ENCODE results near the gene TMEM209.

Gene TMEM209

GRCh38 chr7:130213828-130214227 is 8.6 kb upstream of the TMEM209 start:
- Histone ChIP-seq H2BK5ac (ENCODE audit: low read length) (no peak overlapping the region), H3K4me2 (ENCODE audit: insufficient read depth, low read length, poor library complexity, severe bottlenecking) (no peak overlapping the region), H3K4me1 (ENCODE audit: control insufficient read depth in 2 of 2, insufficient read depth in 1 of 2, low read depth in 1 of 2, low read length in 2 of 2) (no peaks in the 10 kb centered on the region), H3K9me3 (replicated peaks in 1 of 2; ENCODE audit: control insufficient read depth in 2 of 2, insufficient read depth in 1 of 2, low read depth in 1 of 2, low read length in 2 of 2) (no peaks in the 10 kb centered on the region), H3K14ac (ENCODE audit: low read length) (no peak overlapping the region), H3K27me3 (ENCODE audit: control insufficient read depth in 3 of 3, insufficient read depth in 3 of 3, low read depth in 1 of 3, low read length in 3 of 3) (no peaks in the 10 kb centered on the region), H3K4ac (ENCODE audit: low read length) (no peak overlapping the region), H2AFZ (ENCODE audit: low read length) (no peak overlapping the region), H3K79me1 (ENCODE audit: low read depth, low read length) (no peaks in the 10 kb centered on the region), H2BK12ac (ENCODE audit: low read length) (no peak overlapping the region), H3K4me3 (ENCODE audit: low read length in 2 of 2) (no peak overlapping the region), H4K8ac (ENCODE audit: low read depth, low read length) (no peak overlapping the region), H2AK5ac (ENCODE audit: low read depth, low read length) (no peak overlapping the region), H4K91ac (ENCODE audit: low read depth, low read length, poor library complexity) (no peak overlapping the region), H3K18ac (ENCODE audit: low read length) (no peak overlapping the region), H3K23ac (ENCODE audit: low read depth, low read length, poor library complexity) (no peak overlapping the region), H3K9ac (ENCODE audit: low read depth, low read length, poor library complexity) (no peak overlapping the region), H2BK120ac (ENCODE audit: low read depth, low read length) (no peak overlapping the region), H2BK15ac (ENCODE audit: low read length) (no peak overlapping the region), H3K36me3 (replicated peaks in 1 of 2; ENCODE audit: control insufficient read depth in 2 of 2, insufficient read depth in 2 of 2, low read length in 2 of 2) (no peaks in the 10 kb centered on the region), H3K27ac (replicated peaks; ENCODE audit: low read length) (no peak overlapping the region)
- no CpG with 5 or more reads among the region's 1 CpG for WGBS, 2 donors (ENCODE audit: extremely low coverage in 2 of 2, insufficient read length in 2 of 2, insufficient replicate concordance in 1 of 2)
- DNase-seq (ENCODE audit: low spot score): no peak

- Histone ChIP-seq H2BK12ac (ENCODE audit: low read length) (no peak overlapping the region), H3K36me3 (replicated peaks in 1 of 2; ENCODE audit: control insufficient read depth in 2 of 2, insufficient read depth in 2 of 2, low read length in 2 of 2) (no peaks in the 10 kb centered on the region), H2AK5ac (ENCODE audit: low read depth, low read length) (no peak overlapping the region), H3K14ac (ENCODE audit: low read length) (no peak overlapping the region), H2BK120ac (ENCODE audit: low read depth, low read length) (no peak overlapping the region), H3K23ac (ENCODE audit: low read depth, low read length, poor library complexity) (no peak overlapping the region), H2AFZ (ENCODE audit: low read length) (peak overlapping the region; percentile 60), H3K4me2 (ENCODE audit: insufficient read depth, low read length, poor library complexity, severe bottlenecking) (no peak overlapping the region), H3K27me3 (ENCODE audit: control insufficient read depth in 3 of 3, insufficient read depth in 3 of 3, low read depth in 1 of 3, low read length in 3 of 3) (no peaks in the 10 kb centered on the region), H3K18ac (ENCODE audit: low read length) (no peak overlapping the region), H3K4ac (ENCODE audit: low read length) (no peak overlapping the region), H3K4me3 (ENCODE audit: low read length in 2 of 2) (no peak overlapping the region), H4K91ac (ENCODE audit: low read depth, low read length, poor library complexity) (no peak overlapping the region), H3K9ac (ENCODE audit: low read depth, low read length, poor library complexity) (no peak overlapping the region), H3K4me1 (ENCODE audit: control insufficient read depth in 2 of 2, insufficient read depth in 1 of 2, low read depth in 1 of 2, low read length in 2 of 2) (no peaks in the 10 kb centered on the region), H4K8ac (ENCODE audit: low read depth, low read length) (no peak overlapping the region), H3K9me3 (replicated peaks in 1 of 2; ENCODE audit: control insufficient read depth in 2 of 2, insufficient read depth in 1 of 2, low read depth in 1 of 2, low read length in 2 of 2) (no peaks in the 10 kb centered on the region), H3K27ac (replicated peaks; ENCODE audit: low read length) (no peak overlapping the region), H2BK5ac (ENCODE audit: low read length) (no peak overlapping the region), H3K79me1 (ENCODE audit: low read depth, low read length) (no peaks in the 10 kb centered on the region), H2BK15ac (ENCODE audit: low read length) (no peak overlapping the region)
- no CpG with 5 or more reads among the region's 5 CpGs for WGBS, 2 donors (ENCODE audit: extremely low coverage in 2 of 2, insufficient read length in 2 of 2, insufficient replicate concordance in 1 of 2)
- DNase-seq (ENCODE audit: low spot score): no peak
These were observed 5.2 kb upstream of the TMEM209 start for GRCh38 chr7:130210181-130210935.

GRCh38 chr7:130208516-130208915 is 3.3 kb upstream of the TMEM209 start:
- DNase-seq (ENCODE audit: low spot score): no peak
- Histone ChIP-seq H3K14ac (ENCODE audit: low read length) (no peak overlapping the region), H3K27ac (replicated peaks; ENCODE audit: low read length) (no peak overlapping the region), H2AK5ac (ENCODE audit: low read depth, low read length) (no peak overlapping the region), H2BK5ac (ENCODE audit: low read length) (no peak overlapping the region), H3K23ac (ENCODE audit: low read depth, low read length, poor library complexity) (no peak overlapping the region), H3K36me3 (replicated peaks in 1 of 2; ENCODE audit: control insufficient read depth in 2 of 2, insufficient read depth in 2 of 2, low read length in 2 of 2) (peaks cover 0 to 6% of the 10 kb centered on the region in 2 donors), H4K91ac (ENCODE audit: low read depth, low read length, poor library complexity) (no peak overlapping the region), H3K4ac (ENCODE audit: low read length) (no peak overlapping the region), H3K79me1 (ENCODE audit: low read depth, low read length) (no peaks in the 10 kb centered on the region), H4K8ac (ENCODE audit: low read depth, low read length) (no peak overlapping the region), H3K27me3 (ENCODE audit: control insufficient read depth in 3 of 3, insufficient read depth in 3 of 3, low read depth in 1 of 3, low read length in 3 of 3) (no peaks in the 10 kb centered on the region), H3K4me1 (ENCODE audit: control insufficient read depth in 2 of 2, insufficient read depth in 1 of 2, low read depth in 1 of 2, low read length in 2 of 2) (peaks cover 3% of the 10 kb centered on the region in 2 donors), H2BK12ac (ENCODE audit: low read length) (no peak overlapping the region), H3K4me2 (ENCODE audit: insufficient read depth, low read length, poor library complexity, severe bottlenecking) (no peak overlapping the region), H2BK15ac (ENCODE audit: low read length) (no peak overlapping the region), H3K9ac (ENCODE audit: low read depth, low read length, poor library complexity) (no peak overlapping the region), H3K18ac (ENCODE audit: low read length) (no peak overlapping the region), H3K4me3 (ENCODE audit: low read length in 2 of 2) (no peak overlapping the region), H2AFZ (ENCODE audit: low read length) (no peak overlapping the region), H3K9me3 (replicated peaks in 1 of 2; ENCODE audit: control insufficient read depth in 2 of 2, insufficient read depth in 1 of 2, low read depth in 1 of 2, low read length in 2 of 2) (no peaks in the 10 kb centered on the region), H2BK120ac (ENCODE audit: low read depth, low read length) (no peak overlapping the region)
- WGBS, 2 donors (ENCODE audit: extremely low coverage in 2 of 2, insufficient read length in 2 of 2, insufficient replicate concordance in 1 of 2): no CpG with 5 or more reads among the region's 2 CpGs

GRCh38 chr7:130207642-130208041 is 2.4 kb upstream of the TMEM209 start, which contains the start of gene SSMEM1:
SSMEM1 (plus strand) TSS chr7:130207860; CDS start chr7:130207911, 51 bp downstream.
- Histone ChIP-seq H2AFZ (ENCODE audit: low read length) (peak within 1 kb of the TSS; percentile 46), H3K18ac (ENCODE audit: low read length) (no peak within 1 kb of the TSS), H3K79me1 (ENCODE audit: low read depth, low read length) (no peaks in the 10 kb centered on the region), H3K4me2 (ENCODE audit: insufficient read depth, low read length, poor library complexity, severe bottlenecking) (no peak within 1 kb of the TSS), H2BK120ac (ENCODE audit: low read depth, low read length) (no peak within 1 kb of the TSS), H3K4me1 (ENCODE audit: control insufficient read depth in 2 of 2, insufficient read depth in 1 of 2, low read depth in 1 of 2, low read length in 2 of 2) (peaks cover 3% of the 10 kb centered on the region in 2 donors), H3K4me3 (ENCODE audit: low read length in 2 of 2) (no peak within 1 kb of the TSS), H4K91ac (ENCODE audit: low read depth, low read length, poor library complexity) (no peak within 1 kb of the TSS), H3K9ac (ENCODE audit: low read depth, low read length, poor library complexity) (no peak within 1 kb of the TSS), H3K4ac (ENCODE audit: low read length) (no peak within 1 kb of the TSS), H2BK5ac (ENCODE audit: low read length) (no peak within 1 kb of the TSS), H3K9me3 (replicated peaks in 1 of 2; ENCODE audit: control insufficient read depth in 2 of 2, insufficient read depth in 1 of 2, low read depth in 1 of 2, low read length in 2 of 2) (no peaks in the 10 kb centered on the region), H2BK15ac (ENCODE audit: low read length) (no peak within 1 kb of the TSS), H2AK5ac (ENCODE audit: low read depth, low read length) (no peak within 1 kb of the TSS), H4K8ac (ENCODE audit: low read depth, low read length) (no peak within 1 kb of the TSS), H3K27ac (replicated peaks; ENCODE audit: low read length) (no peak within 1 kb of the TSS), H3K27me3 (ENCODE audit: control insufficient read depth in 3 of 3, insufficient read depth in 3 of 3, low read depth in 1 of 3, low read length in 3 of 3) (no peaks in the 10 kb centered on the region), H3K36me3 (replicated peaks in 1 of 2; ENCODE audit: control insufficient read depth in 2 of 2, insufficient read depth in 2 of 2, low read length in 2 of 2) (peaks cover 2 to 15% of the 10 kb centered on the region in 2 donors), H2BK12ac (ENCODE audit: low read length) (no peak within 1 kb of the TSS), H3K23ac (ENCODE audit: low read depth, low read length, poor library complexity) (no peak within 1 kb of the TSS), H3K14ac (ENCODE audit: low read length) (no peak within 1 kb of the TSS)
- no peak for DNase-seq (ENCODE audit: low spot score)

Measured in neuronal stem cell (in vitro differentiated cells).